ENCODE measurements around the gene OXNAD1. TPM values are rescaled to one million over a fixed set of nuclear protein-coding genes. Genes with fewer than 3 reads are reported as not detected.

The OXNAD1 gene
- polyA plus RNA-seq, 1 of the 3 experiments (the other 2 are of a cell fraction): 6.9 TPM

DNA sequence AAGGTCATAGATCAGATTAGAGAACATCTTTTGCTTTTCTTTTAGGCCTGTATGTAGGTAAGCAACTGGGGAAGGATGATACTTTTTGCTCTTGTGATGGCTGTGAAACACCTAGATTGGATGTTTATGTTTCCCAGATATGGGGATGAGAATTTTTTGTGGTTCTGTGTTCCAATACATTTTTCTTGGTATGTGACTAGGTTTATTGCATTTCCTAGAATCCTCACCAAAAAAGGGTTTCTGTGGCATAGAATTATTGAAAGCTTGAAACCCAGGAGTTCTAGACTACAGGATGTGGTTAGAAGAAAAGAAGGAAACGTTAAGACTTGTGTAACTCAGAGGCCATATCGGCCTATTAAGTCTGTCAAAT lies 25.8 kb downstream of the OXNAD1 start (continued):
- TF ChIP-seq, protein P1, sequence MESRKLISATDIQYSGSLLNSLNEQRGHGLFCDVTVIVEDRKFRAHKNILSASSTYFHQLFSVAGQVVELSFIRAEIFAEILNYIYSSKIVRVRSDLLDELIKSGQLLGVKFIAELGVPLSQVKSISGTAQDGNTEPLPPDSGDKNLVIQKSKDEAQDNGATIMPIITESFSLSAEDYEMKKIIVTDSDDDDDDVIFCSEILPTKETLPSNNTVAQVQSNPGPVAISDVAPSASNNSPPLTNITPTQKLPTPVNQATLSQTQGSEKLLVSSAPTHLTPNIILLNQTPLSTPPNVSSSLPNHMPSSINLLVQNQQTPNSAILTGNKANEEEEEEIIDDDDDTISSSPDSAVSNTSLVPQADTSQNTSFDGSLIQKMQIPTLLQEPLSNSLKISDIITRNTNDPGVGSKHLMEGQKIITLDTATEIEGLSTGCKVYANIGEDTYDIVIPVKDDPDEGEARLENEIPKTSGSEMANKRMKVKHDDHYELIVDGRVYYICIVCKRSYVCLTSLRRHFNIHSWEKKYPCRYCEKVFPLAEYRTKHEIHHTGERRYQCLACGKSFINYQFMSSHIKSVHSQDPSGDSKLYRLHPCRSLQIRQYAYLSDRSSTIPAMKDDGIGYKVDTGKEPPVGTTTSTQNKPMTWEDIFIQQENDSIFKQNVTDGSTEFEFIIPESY (IDR thresholded peaks at IDR 0.05; ENCODE audit: borderline replicate concordance, low read depth): no peak

DNA sequence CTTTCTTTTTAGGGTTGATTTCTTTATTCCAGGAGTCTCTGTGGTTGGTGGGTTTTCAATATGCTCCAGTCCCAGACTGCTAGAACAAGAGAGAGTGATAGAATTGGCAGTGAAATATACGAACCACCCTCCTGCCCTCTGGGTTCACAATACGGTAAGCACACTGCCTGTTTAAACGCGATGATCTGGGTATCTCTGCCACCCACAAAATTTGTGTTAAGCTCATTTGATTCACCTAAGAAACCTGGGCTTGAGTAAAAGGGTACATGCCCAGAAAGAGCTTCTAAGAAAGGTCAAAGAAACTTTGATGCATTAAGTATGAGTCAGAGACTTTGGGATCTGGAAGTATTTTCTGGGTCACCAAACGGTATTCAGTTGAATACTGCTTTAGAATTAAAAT lies 29.8 kb downstream of the OXNAD1 start:
- Histone ChIP-seq H3K27ac (ENCODE audit: low read depth in 2 of 2, low read length in 1 of 2) (no peak overlapping the region; a peak in 1 of 4 replicates), H3F3A (replicated peaks; ENCODE audit: insufficient read depth) (peaks cover 5% of the 10 kb centered on the region), H3K9me3 (peaks cover 4% of the 10 kb centered on the region; the same call in 1 of the 2 replicates), H3K4me3 (ENCODE audit: low read depth in 2 of 2, low read length in 1 of 2) (no peak overlapping the region), H3K4me1 (ENCODE audit: control insufficient read depth in 1 of 2, insufficient read depth in 2 of 2, low read depth in 1 of 2, low read length in 1 of 2) (peaks cover 0 to 4% of the 10 kb centered on the region in 2 experiments; a peak in 2 of 4 replicates), H2AFZ (ENCODE audit: low read depth) (no peak overlapping the region), H3K9ac (no peak overlapping the region), H3K4me2 (no peak overlapping the region), H3K36me3 (replicated peaks in 1 of 2; ENCODE audit: control insufficient read depth in 1 of 2, insufficient read depth in 2 of 2, low read length in 1 of 2) (peaks cover 35 to 49% of the 10 kb centered on the region in 2 experiments), H3K79me2 (ENCODE audit: insufficient read depth) (no peaks in the 10 kb centered on the region), H4K20me1 (ENCODE audit: insufficient read depth) (no peaks in the 10 kb centered on the region; the same call in 1 of the 2 replicates), H3K9me2 (no peaks in the 10 kb centered on the region), H3K27me3 (ENCODE audit: insufficient read depth) (no peaks in the 10 kb centered on the region)
- no peak for DNase-seq
- ChIA-PET CTCF (interaction anchor here (0.6 to 1.2 kb wide), 2 partner anchors 217 to 232 kb away, joined by 3 read pairs; no protein-coding TSS in a partner anchor), POLR2A (no interaction called here)
- TF ChIP-seq, protein P2, sequence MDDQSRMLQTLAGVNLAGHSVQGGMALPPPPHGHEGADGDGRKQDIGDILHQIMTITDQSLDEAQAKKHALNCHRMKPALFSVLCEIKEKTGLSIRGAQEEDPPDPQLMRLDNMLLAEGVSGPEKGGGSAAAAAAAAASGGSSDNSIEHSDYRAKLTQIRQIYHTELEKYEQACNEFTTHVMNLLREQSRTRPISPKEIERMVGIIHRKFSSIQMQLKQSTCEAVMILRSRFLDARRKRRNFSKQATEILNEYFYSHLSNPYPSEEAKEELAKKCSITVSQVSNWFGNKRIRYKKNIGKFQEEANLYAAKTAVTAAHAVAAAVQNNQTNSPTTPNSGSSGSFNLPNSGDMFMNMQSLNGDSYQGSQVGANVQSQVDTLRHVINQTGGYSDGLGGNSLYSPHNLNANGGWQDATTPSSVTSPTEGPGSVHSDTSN (IDR thresholded peaks at IDR 0.05): no peak
- TF ChIP-seq POLR2AphosphoS5 (IDR thresholded peaks at IDR 0.05; ENCODE audit: low read depth, low read length): no peak
- TF ChIP-seq YY1 (IDR thresholded peaks at IDR 0.05; ENCODE audit: low read depth): no peak
- TF ChIP-seq TEAD4 (IDR thresholded peaks at IDR 0.05; ENCODE audit: borderline replicate concordance, insufficient read depth): no peak
- TF ChIP-seq FOSL2 (IDR thresholded peaks at IDR 0.05; ENCODE audit: borderline replicate concordance, low read depth): no peak
- TF ChIP-seq, protein P3, sequence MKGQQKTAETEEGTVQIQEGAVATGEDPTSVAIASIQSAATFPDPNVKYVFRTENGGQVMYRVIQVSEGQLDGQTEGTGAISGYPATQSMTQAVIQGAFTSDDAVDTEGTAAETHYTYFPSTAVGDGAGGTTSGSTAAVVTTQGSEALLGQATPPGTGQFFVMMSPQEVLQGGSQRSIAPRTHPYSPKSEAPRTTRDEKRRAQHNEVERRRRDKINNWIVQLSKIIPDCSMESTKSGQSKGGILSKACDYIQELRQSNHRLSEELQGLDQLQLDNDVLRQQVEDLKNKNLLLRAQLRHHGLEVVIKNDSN (IDR thresholded peaks at IDR 0.05; ENCODE audit: borderline replicate concordance, low read depth): no peak
- no peak for TF ChIP-seq NFIC (IDR thresholded peaks at IDR 0.05; ENCODE audit: borderline replicate concordance)
- no peak for TF ChIP-seq RAD21 (IDR thresholded peaks at IDR 0.05; ENCODE audit: low read length)
- TF ChIP-seq JUND (IDR thresholded peaks at IDR 0.05): no peak
- TF ChIP-seq, protein P4, sequence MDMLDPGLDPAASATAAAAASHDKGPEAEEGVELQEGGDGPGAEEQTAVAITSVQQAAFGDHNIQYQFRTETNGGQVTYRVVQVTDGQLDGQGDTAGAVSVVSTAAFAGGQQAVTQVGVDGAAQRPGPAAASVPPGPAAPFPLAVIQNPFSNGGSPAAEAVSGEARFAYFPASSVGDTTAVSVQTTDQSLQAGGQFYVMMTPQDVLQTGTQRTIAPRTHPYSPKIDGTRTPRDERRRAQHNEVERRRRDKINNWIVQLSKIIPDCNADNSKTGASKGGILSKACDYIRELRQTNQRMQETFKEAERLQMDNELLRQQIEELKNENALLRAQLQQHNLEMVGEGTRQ (IDR thresholded peaks at IDR 0.05; ENCODE audit: borderline replicate concordance, low read depth, low read length): no peak
- TF ChIP-seq CHD2 (IDR thresholded peaks at IDR 0.05; ENCODE audit: low read length, partially characterized antibody): no peak
- WGBS (ENCODE audit: low lambda C conversion rate): 96% methylated on average over 5 of the region's 5 CpGs
